ENCODE measurements around the gene WNT11.
A peak's percentile ranks its signal among the peaks of the same experiment; 100 is the strongest.

WNT11 gene

GRCh38 chr11:76209973-76210930, 4.0 kb upstream of the WNT11 start:
- DNase-seq (ENCODE audit: extremely low read depth, low read depth) = peak; percentile 35
- no peak for TF ChIP-seq CTCF (IDR thresholded peaks at IDR 0.05; ENCODE audit: low read depth, low read length)

GRCh38 chr11:76209375-76209972, 3.2 kb upstream of the WNT11 start:
- no peak for TF ChIP-seq CTCF (IDR thresholded peaks at IDR 0.05; ENCODE audit: low read depth, low read length)
- no peak for DNase-seq (ENCODE audit: extremely low read depth, low read depth)

- TF ChIP-seq CTCF (IDR thresholded peaks at IDR 0.05; ENCODE audit: low read depth, low read length) = peak; percentile 75
- DNase-seq (ENCODE audit: extremely low read depth, low read depth) = no peak
These were observed 2.4 kb upstream of the WNT11 start for GRCh38 chr11:76208438-76209374.

- peak; percentile 69 for TF ChIP-seq CTCF (IDR thresholded peaks at IDR 0.05; ENCODE audit: low read depth, low read length)
These were observed 1.5 kb upstream of the WNT11 start for GRCh38 chr11:76207642-76208401.

GRCh38 chr11:76206077-76206326, 300 bp downstream of the WNT11 start:
- no peak for TF ChIP-seq CTCF (IDR thresholded peaks at IDR 0.05; ENCODE audit: low read depth, low read length)
- no peak for DNase-seq (ENCODE audit: extremely low read depth, low read depth)

More at GRCh38 chr11:76207642-76208401, 1.5 kb upstream of the WNT11 start:
- peak; percentile 43 for DNase-seq (ENCODE audit: extremely low read depth, low read depth)

GRCh38 chr11:76205252-76206076, 838 bp downstream of the WNT11 start:
- DNase-seq (ENCODE audit: extremely low read depth, low read depth) = no peak

More at GRCh38 chr11:76205252-76206076, 838 bp downstream of the WNT11 start:
- TF ChIP-seq CTCF (IDR thresholded peaks at IDR 0.05; ENCODE audit: low read depth, low read length) = no peak
